ENCODE data around the gene MPRIP. TPM values are rescaled to one million over a fixed set of nuclear protein-coding genes. Genes with fewer than 3 reads are reported as not detected.

MPRIP gene
- total and polyA plus RNA-seq, 2 of the 13 experiments (the other 11 are each of a cell fraction or from before 2014, with no cell fraction given): 50.2 to 52.4 TPM

DNA sequence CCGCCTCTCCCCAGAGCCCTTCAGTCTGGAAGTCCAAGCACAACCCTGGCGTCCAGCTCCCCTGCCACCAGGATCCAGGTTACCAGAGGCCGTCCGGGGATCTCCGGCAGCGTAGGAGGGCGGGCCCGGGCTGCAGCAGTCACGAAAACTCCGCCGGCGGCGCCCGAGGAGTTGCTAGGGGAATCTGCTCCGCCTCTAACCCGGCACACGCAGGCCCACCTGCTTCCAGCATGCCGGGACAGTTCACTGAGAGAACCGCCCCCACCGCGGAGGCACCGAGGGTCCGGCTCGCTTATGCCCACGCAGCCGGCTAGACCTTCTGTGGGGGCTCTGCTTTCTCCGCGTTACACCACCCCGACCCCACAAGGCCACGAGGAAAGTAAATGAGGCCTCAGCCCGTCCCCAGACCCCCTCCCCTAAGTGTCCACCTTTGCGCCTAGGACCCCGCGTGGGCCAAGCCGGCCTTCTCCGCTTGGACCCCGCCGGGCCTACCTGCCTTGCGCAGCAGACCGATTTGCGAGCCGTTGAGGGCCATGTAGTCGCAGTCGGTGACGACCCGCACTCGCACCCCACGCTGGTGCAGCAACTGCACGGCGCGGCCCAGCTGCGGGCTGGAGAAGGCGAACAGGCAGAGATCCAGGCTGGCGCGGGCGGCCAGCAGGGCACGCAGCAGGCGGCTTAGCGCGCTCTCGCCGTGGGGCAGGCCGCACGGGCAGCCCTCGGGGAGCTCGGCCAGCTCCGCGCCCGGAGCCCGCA is 163.3 kb downstream of the MPRIP start (continued):
- TF ChIP-seq ZKSCAN1 (IDR thresholded peaks at IDR 0.05; ENCODE audit: low read length) (no peak), IRF9 (CRISPR knock-in tag; IDR thresholded peaks at IDR 0.05; ENCODE audit: borderline replicate concordance) (no peak; the same call in 1 of the 2 replicates), KDM6A (CRISPR knock-in tag; IDR thresholded peaks at IDR 0.05; ENCODE audit: low read depth) (no peak), AHR (CRISPR knock-in tag; IDR thresholded peaks at IDR 0.05) (0 out of 2 replicates have a peak, but pooled peaks have one; percentile 23), HNF4G (IDR thresholded peaks at IDR 0.05; ENCODE audit: borderline replicate concordance, low read depth, low read length) (no peak), HNF4G (CRISPR knock-in tag; IDR thresholded peaks at IDR 0.05; ENCODE audit: borderline replicate concordance, low read depth) (no peak), SALL2 (CRISPR knock-in tag; IDR thresholded peaks at IDR 0.05) (no peak), ZGPAT (CRISPR knock-in tag; IDR thresholded peaks at IDR 0.05) (0 out of 2 replicates have a peak, but pooled peaks have one; percentile 5), SAFB2 (CRISPR knock-in tag; IDR thresholded peaks at IDR 0.05; ENCODE audit: borderline replicate concordance, low read depth) (no peak), REPIN1 (CRISPR knock-in tag; IDR thresholded peaks at IDR 0.05; ENCODE audit: borderline replicate concordance, low read depth) (no peak), ZNF460 (CRISPR knock-in tag; IDR thresholded peaks at IDR 0.05; ENCODE audit: borderline replicate concordance) (no peak), SP1 (IDR thresholded peaks at IDR 0.05) (no peak), SP1 (CRISPR knock-in tag; IDR thresholded peaks at IDR 0.05) (no peak; the same call in 1 of the 2 replicates), ZNF615 (CRISPR knock-in tag; IDR thresholded peaks at IDR 0.05; ENCODE audit: borderline replicate concordance) (no peak), CBX5 (CRISPR knock-in tag; IDR thresholded peaks at IDR 0.05; ENCODE audit: borderline replicate concordance) (no peak), HMG20B (CRISPR knock-in tag; conservative IDR thresholded peaks at IDR 0.05) (no peak), KLF9 (CRISPR knock-in tag; IDR thresholded peaks at IDR 0.05; ENCODE audit: low read depth) (no peak), KDM4B (CRISPR knock-in tag; IDR thresholded peaks at IDR 0.05) (no peak)
- TF ChIP-seq, protein P1, sequence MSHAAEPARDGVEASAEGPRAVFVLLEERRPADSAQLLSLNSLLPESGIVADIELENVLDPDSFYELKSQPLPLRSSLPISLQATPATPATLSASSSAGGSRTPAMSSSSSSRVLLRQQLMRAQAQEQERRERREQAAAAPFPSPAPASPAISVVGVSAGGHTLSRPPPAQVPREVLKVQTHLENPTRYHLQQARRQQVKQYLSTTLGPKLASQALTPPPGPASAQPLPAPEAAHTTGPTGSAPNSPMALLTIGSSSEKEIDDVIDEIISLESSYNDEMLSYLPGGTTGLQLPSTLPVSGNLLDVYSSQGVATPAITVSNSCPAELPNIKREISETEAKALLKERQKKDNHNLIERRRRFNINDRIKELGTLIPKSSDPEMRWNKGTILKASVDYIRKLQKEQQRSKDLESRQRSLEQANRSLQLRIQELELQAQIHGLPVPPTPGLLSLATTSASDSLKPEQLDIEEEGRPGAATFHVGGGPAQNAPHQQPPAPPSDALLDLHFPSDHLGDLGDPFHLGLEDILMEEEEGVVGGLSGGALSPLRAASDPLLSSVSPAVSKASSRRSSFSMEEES (CRISPR knock-in tag; IDR thresholded peaks at IDR 0.05): no peak; the same call in 1 of the 2 replicates
- TF ChIP-seq, protein P2, sequence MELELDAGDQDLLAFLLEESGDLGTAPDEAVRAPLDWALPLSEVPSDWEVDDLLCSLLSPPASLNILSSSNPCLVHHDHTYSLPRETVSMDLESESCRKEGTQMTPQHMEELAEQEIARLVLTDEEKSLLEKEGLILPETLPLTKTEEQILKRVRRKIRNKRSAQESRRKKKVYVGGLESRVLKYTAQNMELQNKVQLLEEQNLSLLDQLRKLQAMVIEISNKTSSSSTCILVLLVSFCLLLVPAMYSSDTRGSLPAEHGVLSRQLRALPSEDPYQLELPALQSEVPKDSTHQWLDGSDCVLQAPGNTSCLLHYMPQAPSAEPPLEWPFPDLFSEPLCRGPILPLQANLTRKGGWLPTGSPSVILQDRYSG (CRISPR knock-in tag; IDR thresholded peaks at IDR 0.05): no peak; the same call in 1 of the 2 replicates
- TF ChIP-seq, protein P3, sequence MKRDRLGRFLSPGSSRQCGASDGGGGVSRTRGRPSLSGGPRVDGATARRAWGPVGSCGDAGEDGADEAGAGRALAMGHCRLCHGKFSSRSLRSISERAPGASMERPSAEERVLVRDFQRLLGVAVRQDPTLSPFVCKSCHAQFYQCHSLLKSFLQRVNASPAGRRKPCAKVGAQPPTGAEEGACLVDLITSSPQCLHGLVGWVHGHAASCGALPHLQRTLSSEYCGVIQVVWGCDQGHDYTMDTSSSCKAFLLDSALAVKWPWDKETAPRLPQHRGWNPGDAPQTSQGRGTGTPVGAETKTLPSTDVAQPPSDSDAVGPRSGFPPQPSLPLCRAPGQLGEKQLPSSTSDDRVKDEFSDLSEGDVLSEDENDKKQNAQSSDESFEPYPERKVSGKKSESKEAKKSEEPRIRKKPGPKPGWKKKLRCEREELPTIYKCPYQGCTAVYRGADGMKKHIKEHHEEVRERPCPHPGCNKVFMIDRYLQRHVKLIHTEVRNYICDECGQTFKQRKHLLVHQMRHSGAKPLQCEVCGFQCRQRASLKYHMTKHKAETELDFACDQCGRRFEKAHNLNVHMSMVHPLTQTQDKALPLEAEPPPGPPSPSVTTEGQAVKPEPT (CRISPR knock-in tag; IDR thresholded peaks at IDR 0.05; ENCODE audit: low read depth): no peak
- TF ChIP-seq, protein P4, sequence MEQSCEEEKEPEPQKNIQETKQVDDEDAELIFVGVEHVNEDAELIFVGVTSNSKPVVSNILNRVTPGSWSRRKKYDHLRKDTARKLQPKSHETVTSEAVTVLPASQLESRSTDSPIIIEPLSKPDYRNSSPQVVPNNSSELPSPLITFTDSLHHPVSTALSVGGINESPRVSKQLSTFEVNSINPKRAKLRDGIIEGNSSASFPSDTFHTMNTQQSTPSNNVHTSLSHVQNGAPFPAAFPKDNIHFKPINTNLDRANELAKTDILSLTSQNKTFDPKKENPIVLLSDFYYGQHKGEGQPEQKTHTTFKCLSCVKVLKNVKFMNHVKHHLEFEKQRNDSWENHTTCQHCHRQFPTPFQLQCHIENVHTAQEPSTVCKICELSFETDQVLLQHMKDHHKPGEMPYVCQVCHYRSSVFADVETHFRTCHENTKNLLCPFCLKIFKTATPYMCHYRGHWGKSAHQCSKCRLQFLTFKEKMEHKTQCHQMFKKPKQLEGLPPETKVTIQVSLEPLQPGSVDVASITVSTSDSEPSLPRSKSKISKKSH (CRISPR knock-in tag; IDR thresholded peaks at IDR 0.05; ENCODE audit: borderline replicate concordance): no peak
